ENCODE data around the gene NUP214. TPM values are rescaled to one million over a fixed set of nuclear protein-coding genes. Genes with fewer than 3 reads are reported as not detected.

NUP214 gene
- total RNA-seq, 3 donors from 2014 or later = 37.4 to 47.5 (median 40.0) TPM

DNA sequence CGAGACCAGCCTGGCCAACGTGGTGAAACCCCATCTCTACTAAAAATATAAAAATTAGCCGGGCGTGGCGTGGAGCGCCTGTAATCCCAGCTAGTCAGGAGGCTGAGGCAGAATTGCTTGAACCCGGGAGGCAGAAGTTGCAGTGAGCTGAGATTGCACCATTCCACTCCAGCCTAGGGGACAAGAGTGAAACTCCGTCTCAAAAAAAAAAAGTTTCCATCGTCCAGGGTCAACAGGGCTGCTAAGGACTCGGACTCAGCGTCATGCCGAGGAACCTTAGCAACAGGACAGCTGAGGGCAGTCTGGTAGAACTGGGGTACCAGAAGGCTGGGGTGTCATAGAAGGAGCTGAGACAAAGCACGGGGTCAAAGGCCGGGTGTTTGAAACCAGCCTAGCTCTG, 129.2 kb downstream of the NUP214 start:
- H3K4me1 ChIP-seq = no peaks in the 10 kb centered on the region
- H3K9me3 ChIP-seq = no peaks in the 10 kb centered on the region
- no peak overlapping the region for H3K4me3 ChIP-seq
- no peaks in the 10 kb centered on the region for H3K36me3 ChIP-seq
- TF ChIP-seq POLR2A (IDR thresholded peaks at IDR 0.05) (no peak), POLR2AphosphoS5 (IDR thresholded peaks at IDR 0.05) (no peak), CTCF (IDR thresholded peaks at IDR 0.05) (no peak)
- no peak for DNase-seq (ENCODE audit: low spot score in 2 of 2)
- intact Hi-C loops (cut with DNase I; ENCODE audit: low total_unique reads) = no loop called here
- H3K27me3 ChIP-seq = no peaks in the 10 kb centered on the region
- peak overlapping the region in 1 of 2 donors; percentile 25 for H3K27ac ChIP-seq

- H3K27me3 ChIP-seq = no peaks in the 10 kb centered on the region
- intact Hi-C loops (cut with DNase I; ENCODE audit: low total_unique reads) = no loop called here
- TF ChIP-seq POLR2A (IDR thresholded peaks at IDR 0.05) (no peak), POLR2AphosphoS5 (IDR thresholded peaks at IDR 0.05) (no peak), CTCF (IDR thresholded peaks at IDR 0.05) (no peak)
- no peak for DNase-seq (ENCODE audit: low spot score in 2 of 2)
- H3K4me3 ChIP-seq = peak overlapping the region in 2 of 3 donors; percentile 15 to 57
- no peaks in the 10 kb centered on the region for H3K4me1 ChIP-seq
- H3K27ac ChIP-seq = peak overlapping the region; percentile 25 to 82
- H3K9me3 ChIP-seq = no peaks in the 10 kb centered on the region
- no peaks in the 10 kb centered on the region for H3K36me3 ChIP-seq
Observed at GRCh38 chr9:131255676-131256197, 130.4 kb downstream of the NUP214 start.

DNA sequence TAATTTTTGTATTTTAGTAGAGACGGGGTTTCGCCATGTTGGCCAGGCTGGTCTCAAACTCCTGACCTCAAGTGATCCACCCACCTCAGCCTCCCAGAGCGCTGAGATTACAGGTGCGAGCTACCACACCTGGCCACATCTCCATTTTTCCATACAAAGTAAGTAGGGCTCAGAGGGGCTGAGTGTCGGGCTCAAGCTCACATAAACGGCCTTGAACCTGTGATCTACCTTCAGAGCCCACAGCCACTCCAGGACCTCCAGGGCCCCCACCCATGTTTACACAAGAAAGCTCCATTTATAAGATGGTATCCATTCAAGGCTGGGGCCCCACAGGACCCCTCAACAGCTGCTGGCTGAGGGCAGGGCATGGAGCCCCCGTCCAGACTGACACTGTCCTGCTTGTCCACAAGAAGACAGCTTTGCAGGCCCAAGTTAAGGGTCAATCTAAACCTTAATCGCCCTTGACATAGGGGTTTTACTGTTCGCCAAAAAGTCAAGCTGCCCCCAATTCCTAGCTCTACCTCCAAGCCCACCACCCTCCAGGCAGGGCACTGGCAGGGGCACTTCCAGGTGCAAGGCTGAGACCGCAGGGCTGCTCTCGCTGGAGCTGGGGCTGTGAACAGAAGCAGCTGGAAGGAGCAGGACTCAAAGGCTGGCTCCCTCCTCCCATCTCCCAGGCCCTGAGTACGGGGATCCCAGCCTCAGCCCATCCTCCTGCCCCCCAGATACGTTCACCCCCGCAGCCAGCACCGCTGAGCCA, 132.1 kb downstream of the NUP214 start:
- Histone ChIP-seq H3K4me1 (no peaks in the 10 kb centered on the region), H3K9me3 (no peaks in the 10 kb centered on the region), H3K4me3 (no peak overlapping the region), H3K36me3 (no peaks in the 10 kb centered on the region), H3K27me3 (no peaks in the 10 kb centered on the region), H3K27ac (peak overlapping the region in 1 of 2 donors; percentile 38)
- intact Hi-C loops (cut with DNase I; ENCODE audit: low total_unique reads) = no loop called here
- DNase-seq (ENCODE audit: low spot score in 2 of 2) = no peak
- no peak for TF ChIP-seq POLR2AphosphoS5 (IDR thresholded peaks at IDR 0.05)
- TF ChIP-seq POLR2A (IDR thresholded peaks at IDR 0.05) = no peak
- no peak for TF ChIP-seq CTCF (IDR thresholded peaks at IDR 0.05)

GRCh38 chr9:131258186-131258585, 132.8 kb downstream of the NUP214 start:
- DNase-seq (ENCODE audit: low spot score in 2 of 2) = no peak
- H3K9me3 ChIP-seq = no peaks in the 10 kb centered on the region
- H3K4me3 ChIP-seq = no peak overlapping the region
- H3K27ac ChIP-seq = no peak overlapping the region
- H3K27me3 ChIP-seq = no peaks in the 10 kb centered on the region
- intact Hi-C loops (cut with DNase I; ENCODE audit: low total_unique reads) = no loop called here
- H3K4me1 ChIP-seq = no peaks in the 10 kb centered on the region
- no peaks in the 10 kb centered on the region for H3K36me3 ChIP-seq
- TF ChIP-seq CTCF (IDR thresholded peaks at IDR 0.05) = no peak
- no peak for TF ChIP-seq POLR2AphosphoS5 (IDR thresholded peaks at IDR 0.05)
- no peak for TF ChIP-seq POLR2A (IDR thresholded peaks at IDR 0.05)

GRCh38 chr9:131258698-131259431, 133.5 kb downstream of the NUP214 start:
- intact Hi-C loops (cut with DNase I; ENCODE audit: low total_unique reads) = no loop called here
- H3K27me3 ChIP-seq = no peaks in the 10 kb centered on the region
- DNase-seq (ENCODE audit: low spot score in 2 of 2) = no peak
- H3K36me3 ChIP-seq = no peaks in the 10 kb centered on the region
- H3K4me3 ChIP-seq = no peak overlapping the region
- H3K27ac ChIP-seq = no peak overlapping the region
- H3K4me1 ChIP-seq = no peaks in the 10 kb centered on the region
- no peak for TF ChIP-seq CTCF (IDR thresholded peaks at IDR 0.05)
- TF ChIP-seq POLR2A (IDR thresholded peaks at IDR 0.05) = no peak
- no peak for TF ChIP-seq POLR2AphosphoS5 (IDR thresholded peaks at IDR 0.05)
- no peaks in the 10 kb centered on the region for H3K9me3 ChIP-seq

Data from breast epithelium (tissue), 4 donors.